Gastrocnemius medialis (tissue), 4 donors: Measurements from ENCODE around the gene SURF6. TPM values are rescaled to one million over a fixed set of nuclear protein-coding genes. Genes with fewer than 3 reads are reported as not detected.

Experiments
- ATAC-seq, 2 donors: fragments of 150-250 bp; one replicate each; pipeline ENCODE4 v1.9.1; 2016
- DNase-seq, 2 donors: peaks; one replicate each; pipeline ENCODE4 v3.0.0-alpha.2; 2019
- H3K27ac ChIP-seq, 4 donors: fragments of 200-600 bp; sonication (generic); 1 replicate in 1 of 4; 2 replicates in 3 of 4; pipeline ENCODE4 v1.5.1; 2016 to 2018; ENCODE audit warnings: mild to moderate bottlenecking in 2 of 4, moderate library complexity in 1 of 4
- H3K27me3 ChIP-seq, 3 donors: fragments of 200-600 bp; sonication (generic) in 2 of 3; 1 replicate in 1 of 3; 2 replicates in 2 of 3; pipeline versions ENCODE4 v1.5.1 to v1.6.0; 2016 to 2019; ENCODE audit warnings: mild to moderate bottlenecking in 1 of 3, moderate library complexity in 1 of 3
- H3K36me3 ChIP-seq, 2 donors: fragments of 200-600 bp; sonication (generic) in 1 of 2; one replicate each; pipeline ENCODE4 v1.5.1; 2017 to 2018
- H3K4me1 ChIP-seq, 2 donors: fragments of 200-600 bp; sonication (generic) in 1 of 2; one replicate each; pipeline ENCODE4 v1.5.1; 2016 to 2017; ENCODE audit warnings: mild to moderate bottlenecking in 2 of 2
- H3K4me3 ChIP-seq, 4 donors: fragments of 200-600 bp; sonication (generic) in 3 of 4; 1 replicate in 1 of 4; 2 replicates in 3 of 4; pipeline ENCODE4 v1.5.1; 2016 to 2019; ENCODE audit warnings: mild to moderate bottlenecking in 2 of 4
- H3K9me3 ChIP-seq, 3 donors: fragments of 200-600 bp; sonication (generic) in 2 of 3; 1 replicate in 1 of 3; 2 replicates in 2 of 3; pipeline ENCODE4 v1.5.1; 2016 to 2019
- POLR2A ChIP-seq, 2 donors: fragments of 450-650 bp; IDR thresholded peaks; one replicate each; pipeline ENCODE4 v1.6.1; 2017; ENCODE audit warnings: antibody characterized with exemption in 2 of 2, mild to moderate bottlenecking in 2 of 2, moderate library complexity in 2 of 2
- in situ Hi-C, 4 donors: fragments of 200-750 bp; cut with MboI; loops; one replicate each; pipeline versions ENCODE4 v1.15.0 to v1.8.0; 2017; ENCODE audit warnings: low sequenced_read_pairs in 4 of 4
- intact Hi-C: fragments of 100-400 bp; cut with DNase I; formaldehyde crosslinking; loops from one replicate; pipeline ENCODE4 v1.15.1; 2023; ENCODE audit warnings: low total_unique reads
- total RNA-seq, 4 donors: library from RNA; depleted of rRNA; stranded (reverse); fragments of >200 nt; gene quantifications; one replicate each; pipeline versions ENCODE4 v1.1.0 to v1.2.3, GENCODE V29; 2016
- TF ChIP-seq, protein P1 (sequence below), 5 experiments: fragments of 450-650 bp in 3 of 5; fragments of 200-600 bp in 2 of 5; sonication (generic) in 2 of 5; IDR thresholded peaks in 4 of 5; conservative IDR thresholded peaks in 1 of 5; 1 replicate in 4 of 5; 2 replicates in 1 of 5; pipeline ENCODE4 v1.5.1; 2016 to 2019; ENCODE audit warnings: antibody characterized with exemption in 5 of 5, mild to moderate bottlenecking in 3 of 5, moderate library complexity in 3 of 5

Gene SURF6
- total RNA-seq, 4 donors from 2014 or later = 13.4 to 34.2 (median 28.0) TPM

DNA sequence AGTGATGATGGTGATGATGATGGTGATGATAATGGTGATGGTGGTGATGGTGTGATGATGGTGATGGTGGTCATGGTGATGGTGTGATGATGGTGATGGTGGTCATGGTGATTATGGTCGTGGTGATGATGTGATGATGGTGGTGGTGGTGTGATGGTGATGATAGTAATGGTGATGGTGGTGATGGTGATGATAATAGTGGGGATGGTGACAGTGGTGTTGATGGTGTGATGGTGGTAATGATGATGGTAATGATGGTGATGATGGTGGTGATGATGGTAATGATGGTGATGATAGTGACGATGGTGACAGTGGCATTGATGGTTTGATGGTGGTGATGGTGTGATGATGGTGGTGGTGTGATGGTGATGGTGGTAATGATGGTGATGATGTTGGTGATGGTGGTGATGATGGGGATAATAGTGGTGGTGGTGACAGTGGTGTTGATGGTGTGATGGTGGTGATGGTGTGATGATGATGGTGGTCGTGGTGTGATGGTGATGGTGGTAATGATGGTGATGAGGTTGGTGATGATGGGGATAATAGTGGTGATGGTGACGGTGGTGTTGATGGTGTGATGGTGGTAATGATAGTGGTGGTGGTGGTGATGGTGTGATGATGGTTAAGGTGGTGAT lies 46.6 kb upstream of the SURF6 start:
- no peak overlapping the region for H3K4me3 ChIP-seq
- no peak overlapping the region for H3K27ac ChIP-seq
- no peaks in the 10 kb centered on the region for H3K27me3 ChIP-seq
- in situ Hi-C loops (no loop called here), intact Hi-C loops (no loop called here)
- no peaks in the 10 kb centered on the region for H3K36me3 ChIP-seq
- H3K9me3 ChIP-seq = no peaks in the 10 kb centered on the region
- no peak for DNase-seq
- TF ChIP-seq POLR2A (IDR thresholded peaks at IDR 0.05) = no peak
- TF ChIP-seq, protein P1, sequence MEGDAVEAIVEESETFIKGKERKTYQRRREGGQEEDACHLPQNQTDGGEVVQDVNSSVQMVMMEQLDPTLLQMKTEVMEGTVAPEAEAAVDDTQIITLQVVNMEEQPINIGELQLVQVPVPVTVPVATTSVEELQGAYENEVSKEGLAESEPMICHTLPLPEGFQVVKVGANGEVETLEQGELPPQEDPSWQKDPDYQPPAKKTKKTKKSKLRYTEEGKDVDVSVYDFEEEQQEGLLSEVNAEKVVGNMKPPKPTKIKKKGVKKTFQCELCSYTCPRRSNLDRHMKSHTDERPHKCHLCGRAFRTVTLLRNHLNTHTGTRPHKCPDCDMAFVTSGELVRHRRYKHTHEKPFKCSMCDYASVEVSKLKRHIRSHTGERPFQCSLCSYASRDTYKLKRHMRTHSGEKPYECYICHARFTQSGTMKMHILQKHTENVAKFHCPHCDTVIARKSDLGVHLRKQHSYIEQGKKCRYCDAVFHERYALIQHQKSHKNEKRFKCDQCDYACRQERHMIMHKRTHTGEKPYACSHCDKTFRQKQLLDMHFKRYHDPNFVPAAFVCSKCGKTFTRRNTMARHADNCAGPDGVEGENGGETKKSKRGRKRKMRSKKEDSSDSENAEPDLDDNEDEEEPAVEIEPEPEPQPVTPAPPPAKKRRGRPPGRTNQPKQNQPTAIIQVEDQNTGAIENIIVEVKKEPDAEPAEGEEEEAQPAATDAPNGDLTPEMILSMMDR (IDR thresholded peaks at IDR 0.05 in 4 of 5, conservative IDR thresholded peaks at IDR 0.05 in 1 of 5) = no peak
- ATAC-seq = no peak
- H3K4me1 ChIP-seq = no peaks in the 10 kb centered on the region

DNA sequence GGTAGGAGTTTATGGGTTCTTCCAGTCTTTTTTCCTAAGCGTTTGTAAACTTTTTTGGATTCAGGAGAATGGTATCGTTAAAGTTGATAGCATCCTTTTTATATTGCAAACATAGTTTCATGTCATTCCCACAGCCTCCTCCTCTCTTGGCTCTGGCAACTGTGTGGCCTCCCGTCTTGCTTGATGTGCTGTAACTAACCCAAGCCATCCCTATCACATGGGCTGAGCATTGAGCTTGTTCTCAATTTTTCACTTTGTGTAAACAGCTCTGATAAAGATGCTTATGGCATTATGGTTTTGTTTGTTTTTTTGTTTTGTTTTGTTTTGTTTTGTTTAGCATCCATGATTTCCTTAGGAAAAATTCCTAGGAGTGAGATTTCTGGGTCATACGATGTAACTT lies 44.7 kb upstream of the SURF6 start:
- Histone ChIP-seq H3K27ac (no peak overlapping the region), H3K4me1 (peaks cover 5% of the 10 kb centered on the region in 2 donors), H3K9me3 (no peaks in the 10 kb centered on the region), H3K27me3 (no peaks in the 10 kb centered on the region), H3K36me3 (no peaks in the 10 kb centered on the region), H3K4me3 (no peak overlapping the region)
- intact Hi-C loops (no loop called here), in situ Hi-C loops (no loop called here)
- DNase-seq = no peak
- TF ChIP-seq POLR2A (IDR thresholded peaks at IDR 0.05) = no peak
- TF ChIP-seq, protein P1 (IDR thresholded peaks at IDR 0.05 in 4 of 5, conservative IDR thresholded peaks at IDR 0.05 in 1 of 5) = no peak
- no peak for ATAC-seq

DNA sequence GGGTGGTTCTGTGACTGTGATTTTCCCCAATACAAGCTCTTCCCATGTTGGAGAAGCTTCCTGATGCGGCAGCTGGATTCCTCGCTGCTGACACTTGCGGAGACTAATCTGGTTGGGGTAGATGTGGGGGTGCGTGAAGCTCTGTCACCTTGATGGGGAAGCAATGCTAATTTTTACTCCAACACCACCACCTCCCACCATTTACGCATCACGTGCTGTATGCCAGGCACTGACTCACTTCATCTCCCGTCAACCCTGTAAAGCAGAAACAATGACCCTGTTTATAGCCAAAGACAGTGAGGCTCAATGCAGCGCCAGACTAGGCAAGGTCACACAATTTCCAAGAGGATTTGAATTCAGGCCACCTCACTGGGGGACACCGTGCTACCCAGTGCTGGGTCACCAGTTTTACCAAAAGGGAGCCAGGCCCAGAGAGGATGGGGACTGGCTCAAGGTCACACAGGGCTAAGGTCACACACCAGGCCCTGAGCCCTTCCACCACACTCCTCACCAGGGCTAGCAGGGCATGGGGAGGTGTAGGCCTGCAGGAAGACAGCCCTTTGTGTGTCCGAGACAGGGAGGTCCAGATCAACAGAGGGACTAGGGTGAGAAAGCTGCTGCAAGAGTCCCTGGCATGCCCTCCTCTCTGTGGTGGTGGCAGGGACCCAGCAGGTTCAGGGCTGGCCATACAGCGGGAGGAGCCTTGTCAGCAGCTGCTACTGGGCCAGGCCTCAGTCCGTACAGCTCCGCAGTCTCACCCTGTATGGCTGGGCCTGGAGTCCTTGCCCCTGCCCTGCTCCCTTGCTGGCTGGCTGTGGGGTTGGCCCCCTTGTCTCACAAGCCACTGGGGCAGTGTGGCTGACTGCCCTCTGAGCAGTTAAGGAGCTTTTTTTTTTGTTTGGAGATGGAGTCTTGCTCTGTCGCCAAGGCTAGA lies 43.4 kb upstream of the SURF6 start:
- Histone ChIP-seq H3K4me3 (no peak overlapping the region), H3K4me1 (peaks cover 10 to 12% of the 10 kb centered on the region in 2 donors), H3K27ac (no peak overlapping the region), H3K9me3 (no peaks in the 10 kb centered on the region), H3K27me3 (no peaks in the 10 kb centered on the region), H3K36me3 (no peaks in the 10 kb centered on the region)
- no peak for DNase-seq
- intact Hi-C loops (loop anchor here (5.0 to 10.0 kb wide), 2 partner anchors 38 to 645 kb away; partner anchors contain the start of genes BRD3OS and REXO4), in situ Hi-C loops (no loop called here)
- no peak for TF ChIP-seq POLR2A (IDR thresholded peaks at IDR 0.05)
- TF ChIP-seq, protein P1 (IDR thresholded peaks at IDR 0.05 in 4 of 5, conservative IDR thresholded peaks at IDR 0.05 in 1 of 5) = no peak
- no peak for ATAC-seq

DNA sequence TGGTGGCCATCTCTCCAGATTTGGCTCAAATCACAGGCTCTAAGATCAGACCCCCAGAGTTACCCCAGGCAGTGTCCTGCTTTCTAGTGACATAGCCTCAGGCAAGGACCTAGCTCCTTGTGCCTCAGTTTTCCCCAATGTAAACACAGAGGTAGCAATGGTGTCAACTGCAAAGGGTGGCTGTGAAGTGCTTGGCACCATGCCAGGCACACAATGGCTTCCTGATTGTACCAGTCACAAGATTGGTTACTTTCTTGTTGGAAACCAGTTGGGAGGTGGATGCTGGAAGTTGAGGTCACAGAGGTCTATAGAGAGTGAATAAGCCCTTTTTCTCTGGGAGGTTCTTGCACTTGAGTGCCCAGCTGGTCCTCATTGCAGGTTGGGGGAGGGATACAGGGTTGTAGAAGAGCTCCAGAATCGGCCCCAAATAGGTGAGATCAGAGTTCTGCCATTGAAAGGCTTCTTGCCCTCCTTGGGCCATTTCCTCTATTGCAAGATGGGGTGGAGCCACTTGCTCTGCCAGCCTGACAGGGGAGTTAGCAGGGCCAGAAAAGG lies 42.5 kb upstream of the SURF6 start:
- Histone ChIP-seq H3K4me3 (no peak overlapping the region), H3K27me3 (no peaks in the 10 kb centered on the region), H3K9me3 (no peaks in the 10 kb centered on the region), H3K36me3 (no peaks in the 10 kb centered on the region), H3K27ac (no peak overlapping the region), H3K4me1 (peaks cover 16 to 19% of the 10 kb centered on the region in 2 donors)
- in situ Hi-C loops (no loop called here), intact Hi-C loops (loop anchor here (5.0 to 10.0 kb wide), 2 partner anchors 39 to 646 kb away; partner anchors contain the start of genes BRD3OS and REXO4)
- DNase-seq (no peak), ATAC-seq (no peak)
- TF ChIP-seq, protein P1 (IDR thresholded peaks at IDR 0.05 in 4 of 5, conservative IDR thresholded peaks at IDR 0.05 in 1 of 5) = no peak
- TF ChIP-seq POLR2A (IDR thresholded peaks at IDR 0.05) = no peak
